H1 (cell line): ENCODE measurements around the gene KIFC1. TPM values are rescaled to one million over a fixed set of nuclear protein-coding genes. Genes with fewer than 3 reads are reported as not detected.
A peak's percentile ranks its signal among the peaks of the same experiment; 100 is the strongest.

Experiments
- CTCF ChIA-PET: fragments of 300-600 bp; sonication (Branson Sonifier 250); formaldehyde crosslinking; loops from one replicate; lab custom pipeline; 2021; ENCODE audit not compliant: partially characterized antibody; lab: Charles Lee
- POLR2A ChIA-PET: fragments of 300-600 bp; sonication (Branson Sonifier 250); formaldehyde crosslinking; loops from one replicate; lab custom pipeline; 2021; ENCODE audit warnings: inconsistent platforms; ENCODE audit not compliant: partially characterized antibody; lab: Charles Lee
- DNase-seq, 2 experiments: peaks; one replicate each; pipeline versions ENCODE4 v3.0.0 to v3.0.0-alpha.2; 2010 to 2022; ENCODE audit warnings: low spot score in 2 of 2, low read depth in 1 of 2, mixed read lengths in 1 of 2
- FAIRE-seq: peaks from 2 replicates; lab custom pipeline; 2011; peaks lifted over from hg19 to GRCh38; lab: Jason Lieb, UNC
- H2AFZ ChIP-seq: 2 replicates; pipeline ENCODE4 v1.8.1; 2012; ENCODE audit warnings: low read length, inconsistent platforms
- H2AK5ac ChIP-seq: 2 replicates; pipeline ENCODE4 v1.6.1; 2013; ENCODE audit warnings: low read depth, low read length
- H2BK120ac ChIP-seq: replicated peaks from 2 replicates; pipeline ENCODE3; 2013; ENCODE audit warnings: low read depth, low read length, inconsistent platforms
- H2BK12ac ChIP-seq: 2 replicates; pipeline ENCODE4 v1.6.1; 2013; ENCODE audit warnings: low read depth, low read length
- H2BK15ac ChIP-seq: 2 replicates; pipeline ENCODE4 v1.6.1; 2013; ENCODE audit warnings: low read length
- H2BK20ac ChIP-seq: 2 replicates; pipeline ENCODE4 v1.6.1; 2013; ENCODE audit warnings: low read length
- H2BK5ac ChIP-seq: 2 replicates; pipeline ENCODE4 v1.6.1; 2013; ENCODE audit warnings: low read depth, low read length
- H3K14ac ChIP-seq: 2 replicates; pipeline ENCODE4 v1.6.1; 2013; ENCODE audit warnings: inconsistent platforms; ENCODE audit not compliant: insufficient read length
- H3K18ac ChIP-seq: 2 replicates; pipeline ENCODE4 v1.6.1; 2013; ENCODE audit warnings: low read length; ENCODE audit errors: extremely low read depth
- H3K23ac ChIP-seq: 2 replicates; pipeline ENCODE4 v1.6.1; 2013; ENCODE audit warnings: inconsistent platforms; ENCODE audit not compliant: insufficient read length
- H3K23me2 ChIP-seq: 2 replicates; pipeline ENCODE4 v1.6.1; 2013; ENCODE audit warnings: low read depth, low read length
- H3K27ac ChIP-seq: 2 replicates; pipeline ENCODE4 v1.6.1; 2011; ENCODE audit warnings: low read depth, low read length, inconsistent platforms
- H3K27me3 ChIP-seq, 4 experiments: replicated peaks in 1 of 4; 1 replicate in 1 of 4; 2 replicates in 3 of 4; pipeline versions ENCODE4 v1.6.1 to v1.8.1; 2011 to 2013; ENCODE audit warnings: low read length in 3 of 4, mild to moderate bottlenecking in 3 of 4, inconsistent platforms in 2 of 4, mixed read lengths in 2 of 4, moderate library complexity in 1 of 4; ENCODE audit not compliant: control insufficient read depth in 3 of 4, insufficient read depth in 3 of 4; ENCODE audit errors: extremely low read depth in 1 of 4
- H3K36me3 ChIP-seq, 4 experiments: 2 replicates each; pipeline versions ENCODE4 v1.6.1 to v1.8.1; 2011 to 2013; ENCODE audit warnings: mild to moderate bottlenecking in 4 of 4, low read length in 3 of 4, moderate library complexity in 2 of 4, control low read depth in 1 of 4, inconsistent platforms in 1 of 4; ENCODE audit not compliant: insufficient read depth in 4 of 4, control insufficient read depth in 2 of 4
- H3K4ac ChIP-seq: replicated peaks from 2 replicates; pipeline ENCODE3; 2013; ENCODE audit warnings: low read length, low read depth, mixed read lengths, inconsistent platforms; ENCODE audit not compliant: insufficient read length
- H3K4me1 ChIP-seq, 4 experiments: replicated peaks in 1 of 4; 1 replicate in 1 of 4; 2 replicates in 3 of 4; pipeline versions ENCODE4 v1.6.1 to v1.8.1; 2011 to 2013; ENCODE audit warnings: low read length in 3 of 4, inconsistent platforms in 2 of 4, mixed read lengths in 1 of 4; ENCODE audit not compliant: insufficient read depth in 4 of 4, control insufficient read depth in 3 of 4
- H3K4me2 ChIP-seq, 2 experiments: 2 replicates each; pipeline versions ENCODE4 v1.6.1 to v1.8.1; 2011 to 2013; ENCODE audit warnings: low read depth in 2 of 2, low read length in 2 of 2, control low read depth in 1 of 2, inconsistent platforms in 1 of 2, mild to moderate bottlenecking in 1 of 2; ENCODE audit not compliant: insufficient read depth in 1 of 2
- H3K4me3 ChIP-seq, 4 experiments: fragments of 200-600, 300-600 bp in 1 of 4; sonication (generic), shearing (Covaris generic), sonication (Bioruptor Twin) in 1 of 4; 2 replicates each; pipeline versions ENCODE4 v1.5.1 to v1.8.1; 2011 to 2016; ENCODE audit warnings: low read length in 4 of 4, low read depth in 3 of 4, control low read depth in 2 of 4, inconsistent platforms in 2 of 4, mild to moderate bottlenecking in 2 of 4, mixed read lengths in 1 of 4, moderate library complexity in 1 of 4; ENCODE audit not compliant: insufficient read depth in 2 of 4; ENCODE audit errors: extremely low read depth in 1 of 4
- H3K56ac ChIP-seq: replicated peaks from 2 replicates; pipeline ENCODE3; 2013; ENCODE audit warnings: low read depth, mild to moderate bottlenecking, mixed read lengths, low read length, inconsistent platforms; ENCODE audit not compliant: insufficient read length
- H3K79me1 ChIP-seq: 2 replicates; pipeline ENCODE4 v1.6.1; 2013; ENCODE audit warnings: low read depth, low read length, control low read depth
- H3K79me2 ChIP-seq, 2 experiments: 2 replicates each; pipeline versions ENCODE4 v1.6.1 to v1.8.1; 2012 to 2013; ENCODE audit warnings: low read length in 2 of 2, mild to moderate bottlenecking in 2 of 2, inconsistent platforms in 1 of 2; ENCODE audit not compliant: insufficient read depth in 2 of 2, control insufficient read depth in 1 of 2
- H3K9ac ChIP-seq, 4 experiments: replicated peaks in 1 of 4; 1 replicate in 1 of 4; 2 replicates in 3 of 4; pipeline versions ENCODE4 v1.6.1 to v1.8.1; 2011 to 2013; ENCODE audit warnings: low read depth in 3 of 4, low read length in 3 of 4, control low read depth in 2 of 4, mild to moderate bottlenecking in 2 of 4, moderate library complexity in 2 of 4, inconsistent platforms in 1 of 4; ENCODE audit errors: extremely low read depth in 1 of 4
- H3K9me3 ChIP-seq, 2 experiments: 2 replicates each; pipeline versions ENCODE4 v1.6.1 to v1.8.1; 2012 to 2013; ENCODE audit warnings: mild to moderate bottlenecking in 2 of 2, moderate library complexity in 2 of 2, control low read depth in 1 of 2, inconsistent platforms in 1 of 2, low read depth in 1 of 2, low read length in 1 of 2, mixed read lengths in 1 of 2; ENCODE audit not compliant: insufficient read depth in 2 of 2
- H4K20me1 ChIP-seq, 2 experiments: replicated peaks in 1 of 2; 2 replicates each; pipeline versions ENCODE3 to v1.8.1; 2011 to 2013; ENCODE audit warnings: inconsistent platforms in 2 of 2, low read length in 2 of 2, mild to moderate bottlenecking in 1 of 2; ENCODE audit not compliant: insufficient read depth in 2 of 2, control insufficient read depth in 1 of 2
- H4K5ac ChIP-seq: 2 replicates; pipeline ENCODE4 v1.6.1; 2013; ENCODE audit warnings: low read length, low read depth, mixed read lengths, inconsistent platforms; ENCODE audit not compliant: insufficient read length
- H4K8ac ChIP-seq: 2 replicates; pipeline ENCODE4 v1.8.0; 2013; ENCODE audit warnings: mild to moderate bottlenecking, moderate library complexity, low read length, inconsistent platforms; ENCODE audit not compliant: insufficient read depth; ENCODE audit errors: extremely low read depth
- H4K91ac ChIP-seq: replicated peaks from 2 replicates; pipeline ENCODE3; 2013; ENCODE audit warnings: low read length, mixed read lengths, inconsistent platforms; ENCODE audit not compliant: insufficient read length
- BACH1 ChIP-seq: IDR thresholded peaks from 2 replicates; pipeline ENCODE4 v1.6.1; 2012; ENCODE audit warnings: low read length, improper control_type of control experiment
- CBX8 ChIP-seq: fragments of 300-800, 300-1000 bp; sonication (generic); IDR thresholded peaks from 2 replicates; pipeline ENCODE4 v1.7.1; 2016; ENCODE audit warnings: low read depth, low read length, borderline replicate concordance
- CHD2 ChIP-seq: IDR thresholded peaks from 2 replicates; pipeline ENCODE4 v1.6.1; 2012; ENCODE audit warnings: low read length, improper control_type of control experiment
- CREB1 ChIP-seq: IDR thresholded peaks from 2 replicates; pipeline ENCODE4 v1.6.1; 2012; ENCODE audit warnings: inconsistent platforms
- E2F6 ChIP-seq: IDR thresholded peaks from 2 replicates; pipeline ENCODE4 v1.6.1; 2012; ENCODE audit warnings: inconsistent platforms
- EZH2 ChIP-seq: fragments of 200-600 bp; sonication (generic); IDR thresholded peaks from 2 replicates; pipeline ENCODE4 v1.7.1; 2012; ENCODE audit warnings: low read depth, mild to moderate bottlenecking, moderate library complexity, low read length, inconsistent platforms; ENCODE audit not compliant: severe bottlenecking
- KDM4A ChIP-seq: IDR thresholded peaks from one replicate; pipeline ENCODE4 v1.7.1; 2012; ENCODE audit warnings: low read depth, mild to moderate bottlenecking, moderate library complexity, low read length, inconsistent platforms; ENCODE audit not compliant: severe bottlenecking
- RBBP5 ChIP-seq: IDR thresholded peaks from 2 replicates; pipeline ENCODE4 v1.7.1; 2012; ENCODE audit warnings: low read depth, mild to moderate bottlenecking, inconsistent platforms, low read length, moderate library complexity, borderline replicate concordance
- TAF1 ChIP-seq: IDR thresholded peaks from 2 replicates; pipeline ENCODE4 v1.6.1; 2011; ENCODE audit warnings: mild to moderate bottlenecking, low read depth, low read length
- WGBS, 2 experiments: shearing (Covaris generic) in 1 of 2; methylation state at CpG; one replicate each; pipeline versions ENCODE4 v1.1.6 to v1.1.7; 2013 to 2015; ENCODE audit warnings: low lambda C conversion rate in 2 of 2, mixed read lengths in 2 of 2, inconsistent platforms in 1 of 2, low coverage in 1 of 2, missing lambda C conversion rate in 1 of 2; ENCODE audit not compliant: insufficient replicate concordance in 2 of 2, insufficient coverage in 1 of 2, insufficient read length in 1 of 2; ENCODE audit errors: extremely low coverage in 1 of 2, missing lambda C conversion rate in 1 of 2; 5-methylcytosine and 5-hydroxymethylcytosine counted together
- polyA plus RNA-seq, 7 experiments: library from polyadenylated mRNA; depleted of rRNA in 3 of 7; stranded (reverse) in 5 of 7; unstranded in 2 of 7; fragments of >200 nt in 5 of 7; fragments of 200-250 nt in 2 of 7; gene quantifications; 1 replicate in 5 of 7; 2 replicates in 1 of 7; 4 replicates in 1 of 7; pipeline versions ENCODE4 v1.2.1 to v1.2.3, GENCODE V29; 2011 to 2013; ENCODE audit warnings: missing spikeins in 2 of 7, mixed read lengths in 2 of 7
- total RNA-seq: library from RNA; stranded (reverse); fragmentation: NEBNext Ultra II Directional; extraction: Animal tissue kit (Norgen Biotek cat#: 25700); gene quantifications from 2 replicates; pipeline ENCODE4 v1.2.1, GENCODE V29; 2021
- TF ChIP-seq, protein P1 (sequence below): IDR thresholded peaks from 2 replicates; pipeline ENCODE4 v1.6.1; 2012; ENCODE audit warnings: inconsistent platforms

The KIFC1 gene
- total and polyA plus RNA-seq, 2 of the 8 experiments (the other 6 are each of a cell fraction or from before 2014, with no cell fraction given) = 46.6 to 64.3 TPM

DNA sequence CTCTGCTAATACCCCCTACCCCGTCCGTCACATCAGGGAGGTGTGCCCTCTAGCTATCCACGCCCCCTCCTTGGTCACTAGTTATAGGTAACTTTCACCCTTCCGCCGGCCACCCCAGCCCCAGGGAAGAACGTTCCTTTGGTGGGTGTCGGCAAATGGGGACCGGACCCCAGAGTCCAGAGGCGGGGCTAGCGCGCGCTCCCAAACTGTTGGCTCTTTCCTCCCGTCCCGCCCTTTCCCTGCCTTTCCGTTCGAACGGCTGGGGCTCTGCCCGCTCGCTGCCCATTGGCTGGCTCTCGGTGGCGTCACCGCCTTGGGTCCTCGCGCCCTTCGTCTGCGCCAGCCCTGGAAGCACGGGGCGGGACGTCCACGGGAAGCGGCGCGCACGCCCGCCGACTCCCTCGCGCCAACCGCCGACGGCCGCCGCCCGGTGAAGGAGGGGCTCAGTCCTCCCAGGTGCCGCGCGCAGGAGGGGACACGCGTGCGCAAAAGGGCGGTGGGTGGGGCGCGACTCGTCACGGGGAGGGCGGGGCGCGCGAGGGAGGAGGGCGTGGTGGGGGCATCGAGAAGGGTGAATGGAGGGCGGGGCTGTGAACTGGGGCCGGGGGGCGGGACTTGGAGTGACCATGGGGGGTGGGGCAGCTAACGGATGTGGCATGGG lies 18.6 kb downstream of the KIFC1 start:
- Histone ChIP-seq H2AK5ac (no peak overlapping the region), H4K8ac (peak overlapping the region; percentile 66; the same call in 1 of the 2 replicates), H2AFZ (no peak overlapping the region), H2BK15ac (no peak overlapping the region), H4K5ac (peak overlapping the region; percentile 1), H3K4ac (no peak overlapping the region), H3K79me1 (peaks cover 5% of the 10 kb centered on the region; the same call in 1 of the 2 replicates), H3K23me2 (peaks cover 5% of the 10 kb centered on the region; the same call in 1 of the 2 replicates), H3K14ac (no peak overlapping the region), H3K27ac (peak overlapping the region; percentile 52), H3K18ac (no peak overlapping the region), H4K20me1 (peaks cover 2 to 7% of the 10 kb centered on the region in 2 experiments), H2BK120ac (no peak overlapping the region), H3K4me2 (peak overlapping the region; percentile 60 to 72), H3K27me3 (no peaks in the 10 kb centered on the region), H3K9ac (peak overlapping the region in 2 of 4 experiments; percentile 26 to 62; a peak in 2 of 7 replicates), H4K91ac (no peak overlapping the region), H3K4me3 (peak overlapping the region; percentile 45 to 87 (median 59)), H3K9me3 (no peaks in the 10 kb centered on the region), H2BK5ac (peak overlapping the region; percentile 94; the same call in 1 of the 2 replicates), H3K23ac (no peak overlapping the region), H3K79me2 (peaks cover 0 to 12% of the 10 kb centered on the region in 2 experiments; a peak in 1 of 4 replicates), H3K56ac (no peak overlapping the region), H2BK20ac (no peak overlapping the region), H2BK12ac (no peak overlapping the region), H3K4me1 (peaks cover 0 to 6% (median 2%) of the 10 kb centered on the region in 4 experiments; a peak in 5 of 7 replicates), H3K36me3 (peaks cover 17 to 52% (median 38%) of the 10 kb centered on the region in 4 experiments; a peak in 7 of 8 replicates)
- FAIRE-seq = no peak
- peak; percentile 89 to 97 for DNase-seq
- ChIA-PET CTCF (interaction anchor here (0.6 to 1.7 kb wide), 4 partner anchors 8 to 26 kb away, joined by 3 to 8 read pairs (median 4); partner anchors contain the start of gene CUTA), POLR2A (interaction anchor here (0.5 to 3.6 kb wide), 6 partner anchors 9 to 97 kb away, joined by 3 to 24 read pairs (median 6); partner anchors contain the start of genes SYNGAP1, TAPBP and ZBTB22)
- 0% methylated on average over 25 of the region's 65 CpGs; no CpG with 5 or more reads in 1 of the 2 experiments for WGBS, 2 experiments
- TF ChIP-seq TAF1 (0 out of 2 replicates have a peak, but pooled peaks have one; percentile 15), BACH1 (peak; percentile 94), CHD2 (peak; percentile 65; the same call in 1 of the 2 replicates), EZH2 (no peak), KDM4A (peak; percentile 48), E2F6 (peak; percentile 89), RBBP5 (no peak), CREB1 (peak; percentile 94), CBX8 (no peak)
- TF ChIP-seq, protein P1, sequence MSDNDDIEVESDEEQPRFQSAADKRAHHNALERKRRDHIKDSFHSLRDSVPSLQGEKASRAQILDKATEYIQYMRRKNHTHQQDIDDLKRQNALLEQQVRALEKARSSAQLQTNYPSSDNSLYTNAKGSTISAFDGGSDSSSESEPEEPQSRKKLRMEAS = peak; percentile 95
